H1 (cell line): ENCODE data around the gene WIPF3. TPM values are rescaled to one million over a fixed set of nuclear protein-coding genes. Genes with fewer than 3 reads are reported as not detected.

Experiments
- EZH2 ChIP-seq: fragments of 200-600 bp; sonication (generic); IDR thresholded peaks from 2 replicates; pipeline ENCODE4 v1.7.1; 2012; ENCODE audit warnings: low read depth, mild to moderate bottlenecking, moderate library complexity, low read length, inconsistent platforms; ENCODE audit not compliant: severe bottlenecking
- KDM1A ChIP-seq: fragments of 200-600, 300-600 bp; sonication (generic); IDR thresholded peaks from 2 replicates; pipeline ENCODE4 v1.7.1; 2016; ENCODE audit warnings: mild to moderate bottlenecking, low read length, borderline replicate concordance
- POLR2A ChIP-seq, 2 experiments: IDR thresholded peaks; 1 replicate in 1 of 2; 2 replicates in 1 of 2; pipeline ENCODE4 v1.6.1; 2011; ENCODE audit warnings: low read depth in 2 of 2, low read length in 2 of 2, mild to moderate bottlenecking in 2 of 2; ENCODE audit errors: control extremely low read depth in 1 of 2
- RBBP5 ChIP-seq: IDR thresholded peaks from 2 replicates; pipeline ENCODE4 v1.7.1; 2012; ENCODE audit warnings: low read depth, mild to moderate bottlenecking, inconsistent platforms, low read length, moderate library complexity, borderline replicate concordance
- SRF ChIP-seq: IDR thresholded peaks from 2 replicates; pipeline ENCODE4 v1.6.1; 2011; ENCODE audit warnings: mild to moderate bottlenecking, low read depth, low read length, moderate library complexity
- USF2 ChIP-seq: IDR thresholded peaks from 2 replicates; pipeline ENCODE4 v1.6.1; 2011; ENCODE audit warnings: low read length, improper control_type of control experiment
- polyA plus RNA-seq, 7 experiments: library from polyadenylated mRNA; depleted of rRNA in 3 of 7; stranded (reverse) in 5 of 7; unstranded in 2 of 7; fragments of >200 nt in 5 of 7; fragments of 200-250 nt in 2 of 7; gene quantifications; 1 replicate in 5 of 7; 2 replicates in 1 of 7; 4 replicates in 1 of 7; pipeline versions ENCODE4 v1.2.1 to v1.2.3, GENCODE V29; 2011 to 2013; ENCODE audit warnings: missing spikeins in 2 of 7, mixed read lengths in 2 of 7
- total RNA-seq: library from RNA; stranded (reverse); fragmentation: NEBNext Ultra II Directional; extraction: Animal tissue kit (Norgen Biotek cat#: 25700); gene quantifications from 2 replicates; pipeline ENCODE4 v1.2.1, GENCODE V29; 2021

The WIPF3 gene
- total and polyA plus RNA-seq, 2 of the 8 experiments (the other 6 are each of a cell fraction or from before 2014, with no cell fraction given) = 5.0 to 12.1 TPM

DNA sequence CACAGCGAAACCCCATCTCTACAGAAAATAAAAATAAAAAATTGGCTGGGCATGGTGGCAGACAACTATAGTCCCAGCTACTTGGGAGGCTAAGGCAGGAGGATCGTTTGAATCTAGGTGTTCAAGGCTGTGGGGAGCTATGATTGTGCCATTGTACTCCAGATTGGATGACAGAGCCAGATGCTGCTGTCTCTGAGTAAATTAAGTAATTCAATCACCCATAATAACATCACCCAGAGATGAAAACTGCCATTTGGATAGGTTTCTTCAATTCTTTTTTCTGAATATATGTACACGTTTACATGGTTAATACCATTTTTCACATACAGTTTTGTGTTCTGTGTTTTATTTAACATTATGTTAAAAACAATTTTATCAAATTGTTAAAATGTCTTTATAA, 79.3 kb downstream of the WIPF3 start (continued):
- TF ChIP-seq USF2 (no peak), RBBP5 (no peak), POLR2A (IDR thresholded peaks at IDR 0.05; ENCODE audit: control extremely low read depth in 1 of 2, low read depth in 2 of 2, low read length in 2 of 2) (no peak), EZH2 (no peak), KDM1A (no peak), SRF (no peak)
